HepG2 (cell line): Measurements from ENCODE around the gene SLC6A4.

Experiments
- ATF7-NPFF ChIP-seq: sonication (generic); formaldehyde crosslinking; IDR thresholded peaks from 2 replicates; pipeline ENCODE4 v1.8.1; 2023; ENCODE audit warnings: mild to moderate bottlenecking, low read depth, missing genetic modification reagents, moderate library complexity
- CBX5 ChIP-seq: sonication (generic); formaldehyde crosslinking; IDR thresholded peaks from 2 replicates; pipeline ENCODE4 v1.4.0; 2020; ENCODE audit warnings: missing genetic modification reagents, borderline replicate concordance
- EP300 ChIP-seq, 3 experiments: sonication (generic) in 1 of 3; formaldehyde crosslinking in 1 of 3; IDR thresholded peaks; 2 replicates each; pipeline versions ENCODE4 v1.5.1 to v1.6.1; 2011 to 2020; ENCODE audit warnings: low read depth in 2 of 3, low read length in 2 of 3, borderline replicate concordance in 1 of 3, improper control_type of control experiment in 1 of 3, mild to moderate bottlenecking in 1 of 3, missing genetic modification reagents in 1 of 3, moderate library complexity in 1 of 3
- GLI4 ChIP-seq: sonication (generic); formaldehyde crosslinking; IDR thresholded peaks from 2 replicates; pipeline ENCODE4 v1.5.1; 2020; ENCODE audit warnings: missing genetic modification reagents, mild to moderate bottlenecking, moderate library complexity, borderline replicate concordance
- HMG20B ChIP-seq: conservative IDR thresholded peaks from 2 replicates; pipeline ENCODE4 v1.6.1; 2016; ENCODE audit warnings: missing genetic modification reagents, missing compliant biosample characterization
- NCOR1 ChIP-seq: fragments of 200-600 bp; sonication (generic); IDR thresholded peaks from 2 replicates; pipeline ENCODE4 v1.7.0; 2017; ENCODE audit warnings: antibody characterized with exemption, low read length, borderline replicate concordance
- RFX5 ChIP-seq: IDR thresholded peaks from 2 replicates; pipeline ENCODE4 v1.6.1; 2011; ENCODE audit warnings: low read depth, low read length, improper control_type of control experiment
- ZNF563 ChIP-seq: sonication (generic); formaldehyde crosslinking; IDR thresholded peaks from 2 replicates; pipeline ENCODE4 v1.8.0; 2022; ENCODE audit warnings: mild to moderate bottlenecking, moderate library complexity, missing genetic modification reagents
- ZNF644 ChIP-seq: IDR thresholded peaks from 2 replicates; pipeline ENCODE4 v1.6.1; 2016; ENCODE audit warnings: low read depth
- TF ChIP-seq, protein P1 (sequence below): sonication (generic); formaldehyde crosslinking; IDR thresholded peaks from 2 replicates; pipeline ENCODE4 v1.5.0; 2020; ENCODE audit warnings: mild to moderate bottlenecking, missing genetic modification reagents, moderate library complexity
- TF ChIP-seq, protein P2 (sequence below): sonication (generic); formaldehyde crosslinking; IDR thresholded peaks from 2 replicates; pipeline ENCODE4 v1.4.0; 2020; ENCODE audit warnings: mild to moderate bottlenecking, missing genetic modification reagents
- TF ChIP-seq, protein P3 (sequence below): sonication (generic); formaldehyde crosslinking; conservative IDR thresholded peaks from 2 replicates; pipeline ENCODE4 v1.4.0; 2020; ENCODE audit warnings: missing genetic modification reagents
- TF ChIP-seq, protein P4 (sequence below): IDR thresholded peaks from 2 replicates; pipeline ENCODE4 v1.6.1; 2016; ENCODE audit warnings: control low read depth
- TF ChIP-seq, protein P5 (sequence below): conservative IDR thresholded peaks from 2 replicates; pipeline ENCODE4 v1.6.1; 2018; ENCODE audit warnings: missing genetic modification reagents

DNA sequence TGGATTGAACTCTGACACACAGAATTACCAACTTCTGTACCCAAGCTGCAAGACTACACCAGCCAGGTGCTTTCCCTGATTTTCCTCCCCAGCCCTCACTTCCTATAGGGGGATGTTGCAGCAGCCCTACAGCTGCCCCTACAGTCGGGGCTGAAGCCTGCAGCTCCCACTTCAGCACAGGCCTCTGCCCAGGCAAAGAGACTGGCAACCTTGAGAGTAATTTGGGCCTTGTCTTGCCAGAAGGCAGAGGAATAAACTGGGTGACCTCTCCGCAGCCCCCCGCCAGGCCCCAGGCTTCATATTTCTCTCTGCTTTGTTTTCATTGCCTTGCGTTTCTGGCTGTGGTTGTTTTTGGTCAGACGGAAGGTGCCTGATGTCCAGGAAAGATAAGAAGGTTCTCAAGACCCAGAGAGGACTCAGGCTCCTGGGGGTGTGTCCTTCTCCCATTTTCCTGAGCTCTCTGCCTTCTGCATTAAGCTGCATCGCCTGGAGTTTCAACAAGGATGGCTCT is 32.0 kb downstream of the SLC6A4 start:
- TF ChIP-seq RFX5 (no peak), EP300 (IDR thresholded peaks at IDR 0.05; ENCODE audit: low read depth in 2 of 2, low read length in 2 of 2) (no peak), EP300 (CRISPR knock-in tag; IDR thresholded peaks at IDR 0.05; ENCODE audit: borderline replicate concordance) (no peak), ATF7-NPFF (CRISPR knock-in tag) (no peak), CBX5 (CRISPR knock-in tag) (no peak), HMG20B (CRISPR knock-in tag) (no peak), ZNF563 (CRISPR knock-in tag) (no peak), NCOR1 (no peak), GLI4 (no peak), ZNF644 (no peak)
- TF ChIP-seq, protein P1, sequence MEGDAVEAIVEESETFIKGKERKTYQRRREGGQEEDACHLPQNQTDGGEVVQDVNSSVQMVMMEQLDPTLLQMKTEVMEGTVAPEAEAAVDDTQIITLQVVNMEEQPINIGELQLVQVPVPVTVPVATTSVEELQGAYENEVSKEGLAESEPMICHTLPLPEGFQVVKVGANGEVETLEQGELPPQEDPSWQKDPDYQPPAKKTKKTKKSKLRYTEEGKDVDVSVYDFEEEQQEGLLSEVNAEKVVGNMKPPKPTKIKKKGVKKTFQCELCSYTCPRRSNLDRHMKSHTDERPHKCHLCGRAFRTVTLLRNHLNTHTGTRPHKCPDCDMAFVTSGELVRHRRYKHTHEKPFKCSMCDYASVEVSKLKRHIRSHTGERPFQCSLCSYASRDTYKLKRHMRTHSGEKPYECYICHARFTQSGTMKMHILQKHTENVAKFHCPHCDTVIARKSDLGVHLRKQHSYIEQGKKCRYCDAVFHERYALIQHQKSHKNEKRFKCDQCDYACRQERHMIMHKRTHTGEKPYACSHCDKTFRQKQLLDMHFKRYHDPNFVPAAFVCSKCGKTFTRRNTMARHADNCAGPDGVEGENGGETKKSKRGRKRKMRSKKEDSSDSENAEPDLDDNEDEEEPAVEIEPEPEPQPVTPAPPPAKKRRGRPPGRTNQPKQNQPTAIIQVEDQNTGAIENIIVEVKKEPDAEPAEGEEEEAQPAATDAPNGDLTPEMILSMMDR = no peak
- TF ChIP-seq, protein P2, sequence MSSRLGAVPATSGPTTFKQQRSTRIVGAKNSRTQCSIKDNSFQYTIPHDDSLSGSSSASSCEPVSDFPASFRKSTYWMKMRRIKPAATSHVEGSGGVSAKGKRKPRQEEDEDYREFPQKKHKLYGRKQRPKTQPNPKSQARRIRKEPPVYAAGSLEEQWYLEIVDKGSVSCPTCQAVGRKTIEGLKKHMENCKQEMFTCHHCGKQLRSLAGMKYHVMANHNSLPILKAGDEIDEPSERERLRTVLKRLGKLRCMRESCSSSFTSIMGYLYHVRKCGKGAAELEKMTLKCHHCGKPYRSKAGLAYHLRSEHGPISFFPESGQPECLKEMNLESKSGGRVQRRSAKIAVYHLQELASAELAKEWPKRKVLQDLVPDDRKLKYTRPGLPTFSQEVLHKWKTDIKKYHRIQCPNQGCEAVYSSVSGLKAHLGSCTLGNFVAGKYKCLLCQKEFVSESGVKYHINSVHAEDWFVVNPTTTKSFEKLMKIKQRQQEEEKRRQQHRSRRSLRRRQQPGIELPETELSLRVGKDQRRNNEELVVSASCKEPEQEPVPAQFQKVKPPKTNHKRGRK (CRISPR knock-in tag) = no peak
- TF ChIP-seq, protein P3, sequence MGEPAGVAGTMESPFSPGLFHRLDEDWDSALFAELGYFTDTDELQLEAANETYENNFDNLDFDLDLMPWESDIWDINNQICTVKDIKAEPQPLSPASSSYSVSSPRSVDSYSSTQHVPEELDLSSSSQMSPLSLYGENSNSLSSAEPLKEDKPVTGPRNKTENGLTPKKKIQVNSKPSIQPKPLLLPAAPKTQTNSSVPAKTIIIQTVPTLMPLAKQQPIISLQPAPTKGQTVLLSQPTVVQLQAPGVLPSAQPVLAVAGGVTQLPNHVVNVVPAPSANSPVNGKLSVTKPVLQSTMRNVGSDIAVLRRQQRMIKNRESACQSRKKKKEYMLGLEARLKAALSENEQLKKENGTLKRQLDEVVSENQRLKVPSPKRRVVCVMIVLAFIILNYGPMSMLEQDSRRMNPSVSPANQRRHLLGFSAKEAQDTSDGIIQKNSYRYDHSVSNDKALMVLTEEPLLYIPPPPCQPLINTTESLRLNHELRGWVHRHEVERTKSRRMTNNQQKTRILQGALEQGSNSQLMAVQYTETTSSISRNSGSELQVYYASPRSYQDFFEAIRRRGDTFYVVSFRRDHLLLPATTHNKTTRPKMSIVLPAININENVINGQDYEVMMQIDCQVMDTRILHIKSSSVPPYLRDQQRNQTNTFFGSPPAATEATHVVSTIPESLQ = no peak
- TF ChIP-seq, protein P4, sequence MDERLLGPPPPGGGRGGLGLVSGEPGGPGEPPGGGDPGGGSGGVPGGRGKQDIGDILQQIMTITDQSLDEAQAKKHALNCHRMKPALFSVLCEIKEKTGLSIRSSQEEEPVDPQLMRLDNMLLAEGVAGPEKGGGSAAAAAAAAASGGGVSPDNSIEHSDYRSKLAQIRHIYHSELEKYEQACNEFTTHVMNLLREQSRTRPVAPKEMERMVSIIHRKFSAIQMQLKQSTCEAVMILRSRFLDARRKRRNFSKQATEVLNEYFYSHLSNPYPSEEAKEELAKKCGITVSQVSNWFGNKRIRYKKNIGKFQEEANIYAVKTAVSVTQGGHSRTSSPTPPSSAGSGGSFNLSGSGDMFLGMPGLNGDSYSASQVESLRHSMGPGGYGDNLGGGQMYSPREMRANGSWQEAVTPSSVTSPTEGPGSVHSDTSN (CRISPR knock-in tag) = no peak
- TF ChIP-seq, protein P5, sequence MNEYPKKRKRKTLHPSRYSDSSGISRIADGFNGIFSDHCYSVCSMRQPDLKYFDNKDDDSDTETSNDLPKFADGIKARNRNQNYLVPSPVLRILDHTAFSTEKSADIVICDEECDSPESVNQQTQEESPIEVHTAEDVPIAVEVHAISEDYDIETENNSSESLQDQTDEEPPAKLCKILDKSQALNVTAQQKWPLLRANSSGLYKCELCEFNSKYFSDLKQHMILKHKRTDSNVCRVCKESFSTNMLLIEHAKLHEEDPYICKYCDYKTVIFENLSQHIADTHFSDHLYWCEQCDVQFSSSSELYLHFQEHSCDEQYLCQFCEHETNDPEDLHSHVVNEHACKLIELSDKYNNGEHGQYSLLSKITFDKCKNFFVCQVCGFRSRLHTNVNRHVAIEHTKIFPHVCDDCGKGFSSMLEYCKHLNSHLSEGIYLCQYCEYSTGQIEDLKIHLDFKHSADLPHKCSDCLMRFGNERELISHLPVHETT (CRISPR knock-in tag) = no peak
